Ishikawa (cell line): Measurements from ENCODE around the gene FTSJ1.

Experiments used
- CEBPB ChIP-seq: IDR thresholded peaks from 2 replicates; pipeline ENCODE4 v1.6.1; 2012
- CREB1 ChIP-seq: IDR thresholded peaks from 2 replicates; pipeline ENCODE4 v1.6.1; 2012; ENCODE audit warnings: low read depth
- EGR1 ChIP-seq: IDR thresholded peaks from 2 replicates; pipeline ENCODE4 v1.6.1; 2012
- EP300 ChIP-seq: IDR thresholded peaks from 2 replicates; pipeline ENCODE4 v1.6.1; 2012; ENCODE audit warnings: borderline replicate concordance
- FOXM1 ChIP-seq: IDR thresholded peaks from 2 replicates; pipeline ENCODE4 v1.6.1; 2012; ENCODE audit warnings: low read depth, borderline replicate concordance
- MAX ChIP-seq: IDR thresholded peaks from 2 replicates; pipeline ENCODE4 v1.6.1; 2012
- NFIC ChIP-seq: IDR thresholded peaks from 2 replicates; pipeline ENCODE4 v1.6.1; 2012
- RAD21 ChIP-seq: IDR thresholded peaks from 2 replicates; pipeline ENCODE4 v1.6.1; 2012; ENCODE audit warnings: low read depth
- REST ChIP-seq: IDR thresholded peaks from 2 replicates; pipeline ENCODE4 v1.6.1; 2012; ENCODE audit warnings: low read depth, mild to moderate bottlenecking
- TAF1 ChIP-seq: IDR thresholded peaks from 2 replicates; pipeline ENCODE4 v1.6.1; 2012; ENCODE audit warnings: low read depth, mild to moderate bottlenecking
- TCF12 ChIP-seq: IDR thresholded peaks from 2 replicates; pipeline ENCODE4 v1.6.1; 2012; ENCODE audit warnings: low read depth
- TEAD4 ChIP-seq: IDR thresholded peaks from 2 replicates; pipeline ENCODE4 v1.6.1; 2012
- USF1 ChIP-seq: IDR thresholded peaks from 2 replicates; pipeline ENCODE4 v1.6.1; 2012
- YY1 ChIP-seq: IDR thresholded peaks from 2 replicates; pipeline ENCODE4 v1.6.1; 2012; ENCODE audit warnings: low read depth
- ZBTB7A ChIP-seq: IDR thresholded peaks from 2 replicates; pipeline ENCODE4 v1.6.1; 2012; ENCODE audit warnings: low read depth

Gene FTSJ1

GRCh38 chrX:48475774-48476577, at the start of gene FTSJ1:
Gene FTSJ1, plus strand, starts transcription at chrX:48476199. Its CDS starts 1,849 bp downstream, at chrX:48478048.
- TF ChIP-seq MAX (peak; percentile 82), USF1 (no peak), TCF12 (peak; percentile 43), YY1 (peak; percentile 94), CREB1 (peak; percentile 82), TAF1 (peak; percentile 61), FOXM1 (no peak), TEAD4 (peak; percentile 36)

- TF ChIP-seq TAF1 (no peak), TEAD4 (no peak), YY1 (no peak), TCF12 (no peak), USF1 (no peak), CREB1 (no peak), RAD21 (no peak), EP300 (no peak), FOXM1 (no peak), NFIC (no peak)
Measured at GRCh38 chrX:48450076-48450475, 25.9 kb upstream of the FTSJ1 start.

GRCh38 chrX:48451708-48452107, 24.3 kb upstream of the FTSJ1 start:
- TF ChIP-seq USF1 (no peak), TAF1 (no peak), ZBTB7A (no peak), TEAD4 (no peak), TCF12 (no peak), RAD21 (no peak), EP300 (no peak), REST (no peak), CEBPB (no peak), EGR1 (no peak), YY1 (no peak), NFIC (no peak), MAX (no peak), FOXM1 (no peak), CREB1 (no peak)

GRCh38 chrX:48456628-48457331, 19.2 kb upstream of the FTSJ1 start:
- TF ChIP-seq USF1 (no peak), RAD21 (no peak), YY1 (no peak), NFIC (no peak), REST (no peak), TEAD4 (no peak), EGR1 (no peak), EP300 (no peak), ZBTB7A (no peak)

- TF ChIP-seq MAX (no peak), NFIC (no peak), REST (no peak), ZBTB7A (no peak), TAF1 (no peak), TCF12 (no peak), CREB1 (no peak), EGR1 (no peak), RAD21 (no peak), EP300 (no peak), TEAD4 (no peak)
Measured at GRCh38 chrX:48458711-48459110, 17.3 kb upstream of the FTSJ1 start.
